GM15510 (cell line): ENCODE data around the gene VTN.

Experiments
- POLR2A ChIP-seq: IDR thresholded peaks from 3 replicates; pipeline ENCODE4 v1.6.1; 2011; ENCODE audit warnings: borderline replicate concordance; ENCODE audit not compliant: insufficient read length; ENCODE audit errors: extremely low read depth

Gene VTN, protein sequence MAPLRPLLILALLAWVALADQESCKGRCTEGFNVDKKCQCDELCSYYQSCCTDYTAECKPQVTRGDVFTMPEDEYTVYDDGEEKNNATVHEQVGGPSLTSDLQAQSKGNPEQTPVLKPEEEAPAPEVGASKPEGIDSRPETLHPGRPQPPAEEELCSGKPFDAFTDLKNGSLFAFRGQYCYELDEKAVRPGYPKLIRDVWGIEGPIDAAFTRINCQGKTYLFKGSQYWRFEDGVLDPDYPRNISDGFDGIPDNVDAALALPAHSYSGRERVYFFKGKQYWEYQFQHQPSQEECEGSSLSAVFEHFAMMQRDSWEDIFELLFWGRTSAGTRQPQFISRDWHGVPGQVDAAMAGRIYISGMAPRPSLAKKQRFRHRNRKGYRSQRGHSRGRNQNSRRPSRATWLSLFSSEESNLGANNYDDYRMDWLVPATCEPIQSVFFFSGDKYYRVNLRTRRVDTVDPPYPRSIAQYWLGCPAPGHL

DNA sequence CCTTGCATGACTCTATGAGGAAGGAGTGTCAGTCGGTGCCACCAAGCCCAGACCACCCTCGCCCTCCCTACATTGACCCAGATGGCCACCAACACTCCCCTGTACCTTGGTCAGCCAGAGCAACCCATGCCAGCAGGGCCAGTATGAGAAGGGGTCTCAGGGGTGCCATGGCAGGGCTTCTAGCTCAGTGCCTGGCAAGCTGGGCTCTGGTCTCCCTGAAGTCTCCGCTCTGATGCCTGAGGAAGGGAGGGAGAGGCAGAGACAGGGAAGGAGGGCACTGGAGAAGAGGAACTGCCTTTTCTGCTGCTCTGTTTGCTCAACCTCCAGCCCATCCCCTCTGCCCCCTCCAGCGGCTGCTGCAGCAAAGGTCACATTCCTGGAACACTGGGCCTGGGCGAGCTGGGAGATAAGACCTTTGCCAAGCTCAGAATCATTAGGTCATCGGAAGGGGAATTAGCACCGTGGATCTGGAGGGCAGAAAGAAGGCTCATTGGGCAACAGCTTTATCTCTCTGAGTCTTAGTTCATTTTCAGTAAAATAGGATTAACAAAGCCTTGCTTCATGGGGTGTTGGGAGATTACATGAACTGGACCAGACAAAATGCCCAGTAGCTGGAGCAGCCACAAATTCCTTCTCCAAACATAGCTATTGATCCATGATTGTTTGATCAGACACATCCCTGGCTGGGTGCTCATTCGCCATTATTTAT is at the start of gene VTN:
TSS of gene VTN (minus strand) at position 273 of the 709 bp plus-strand sequence. CDS start at position 169, 104 bp downstream.
- no peak for TF ChIP-seq POLR2A

DNA sequence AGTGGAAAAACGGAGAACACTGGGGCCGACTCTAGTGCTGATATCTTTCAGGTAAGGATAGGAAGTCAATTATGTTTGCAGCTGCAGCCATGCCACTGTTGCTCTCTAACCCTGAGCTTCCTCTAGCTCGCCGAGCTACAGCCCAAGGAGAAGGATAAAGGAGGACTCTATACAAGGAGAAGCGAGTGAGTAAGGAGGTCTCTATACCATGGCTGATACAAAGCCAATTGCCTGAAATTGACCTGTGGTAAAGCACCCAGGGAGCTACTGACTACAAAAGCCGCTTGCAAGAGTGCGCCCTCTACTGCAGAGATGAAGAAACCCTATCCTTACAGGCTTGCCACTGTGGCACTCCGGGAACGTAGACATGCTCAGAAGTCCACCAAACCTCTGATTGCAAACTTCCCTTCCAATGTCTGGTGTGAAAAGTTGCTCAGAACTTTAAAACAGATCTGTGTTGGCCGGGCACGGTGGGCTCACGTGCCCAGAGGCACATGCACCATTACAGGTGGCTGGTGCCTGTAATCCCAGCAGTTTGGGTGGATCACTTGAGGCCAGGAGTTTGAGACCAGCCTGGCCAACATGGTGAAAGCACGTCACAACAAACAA is 46.7 kb upstream of the VTN start:
- no peak for TF ChIP-seq POLR2A

DNA sequence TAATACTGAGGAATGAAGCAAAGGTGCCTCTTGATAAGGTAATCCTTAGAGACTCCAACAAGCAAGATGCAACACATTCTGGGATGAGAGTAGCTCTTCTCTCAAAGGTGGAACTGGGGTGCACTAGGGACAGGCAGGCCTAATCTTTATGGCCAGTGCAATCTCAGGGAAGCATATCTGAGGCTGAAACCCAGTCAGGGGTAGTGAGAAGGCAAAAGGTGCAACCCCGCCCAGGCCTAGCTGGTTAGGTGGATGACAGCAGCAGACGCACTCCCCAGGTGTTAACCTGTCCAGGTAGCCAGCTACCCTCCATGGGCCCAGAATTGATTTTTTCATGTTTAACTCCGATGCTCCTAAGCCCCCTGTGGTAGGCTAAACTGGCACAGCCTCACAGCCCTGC is 45.8 kb upstream of the VTN start:
- no peak for TF ChIP-seq POLR2A

DNA sequence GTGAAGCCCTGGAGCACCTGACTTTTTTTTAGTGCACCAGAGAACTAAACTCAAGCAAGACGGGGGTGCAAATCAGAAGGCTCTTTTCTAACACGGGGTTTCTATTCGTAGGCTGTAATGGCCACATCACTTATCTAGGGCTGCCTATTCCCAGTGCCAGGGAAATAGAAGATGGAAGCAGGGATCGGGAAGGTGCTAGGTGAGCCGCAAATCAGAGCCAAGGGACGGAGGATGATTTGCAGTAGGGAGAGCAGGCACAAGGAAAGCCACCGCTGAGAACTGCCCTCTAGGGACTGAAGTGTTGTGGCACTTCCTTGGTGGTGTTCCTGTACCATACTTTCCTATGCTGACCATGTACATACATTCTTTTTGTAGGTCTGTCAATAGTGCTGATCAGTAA is 43.7 kb upstream of the VTN start:
- no peak for TF ChIP-seq POLR2A

DNA sequence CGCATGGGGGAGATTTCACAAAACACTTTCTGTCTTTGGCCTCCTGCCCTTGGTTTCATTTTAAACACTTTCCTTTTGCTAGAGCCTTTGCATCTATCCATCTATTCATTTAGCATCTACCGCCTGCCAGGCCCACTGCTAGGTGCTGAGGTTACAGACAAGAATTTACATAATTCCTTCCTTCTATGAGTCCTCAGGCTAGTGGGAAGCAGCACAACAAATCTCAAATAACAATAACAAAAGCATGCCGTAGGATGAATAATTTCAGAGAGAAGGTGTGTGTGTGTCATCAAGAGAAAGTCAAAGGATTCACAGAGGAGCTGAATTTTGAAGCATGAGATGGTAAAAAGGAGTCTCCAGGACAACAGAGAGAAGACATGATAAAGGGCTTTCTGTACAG is 42.0 kb upstream of the VTN start:
- TF ChIP-seq POLR2A: no peak

DNA sequence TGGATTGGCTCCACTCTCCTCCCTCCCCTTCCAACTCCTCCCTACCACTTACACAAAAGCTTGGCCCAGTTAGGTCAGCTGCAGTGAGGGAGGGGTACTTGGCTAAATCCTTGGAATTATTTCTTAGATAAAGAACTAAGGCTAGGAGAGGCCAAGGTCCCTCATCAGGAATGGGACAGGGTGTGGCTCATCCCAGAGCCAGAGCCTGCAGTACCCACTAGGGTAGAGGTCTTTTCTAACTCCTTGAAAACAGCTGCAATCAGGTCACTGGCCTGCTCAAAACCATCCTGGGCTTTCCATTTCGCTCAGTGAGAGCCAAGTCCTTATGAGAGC is 37.8 kb upstream of the VTN start:
- no peak for TF ChIP-seq POLR2A

DNA sequence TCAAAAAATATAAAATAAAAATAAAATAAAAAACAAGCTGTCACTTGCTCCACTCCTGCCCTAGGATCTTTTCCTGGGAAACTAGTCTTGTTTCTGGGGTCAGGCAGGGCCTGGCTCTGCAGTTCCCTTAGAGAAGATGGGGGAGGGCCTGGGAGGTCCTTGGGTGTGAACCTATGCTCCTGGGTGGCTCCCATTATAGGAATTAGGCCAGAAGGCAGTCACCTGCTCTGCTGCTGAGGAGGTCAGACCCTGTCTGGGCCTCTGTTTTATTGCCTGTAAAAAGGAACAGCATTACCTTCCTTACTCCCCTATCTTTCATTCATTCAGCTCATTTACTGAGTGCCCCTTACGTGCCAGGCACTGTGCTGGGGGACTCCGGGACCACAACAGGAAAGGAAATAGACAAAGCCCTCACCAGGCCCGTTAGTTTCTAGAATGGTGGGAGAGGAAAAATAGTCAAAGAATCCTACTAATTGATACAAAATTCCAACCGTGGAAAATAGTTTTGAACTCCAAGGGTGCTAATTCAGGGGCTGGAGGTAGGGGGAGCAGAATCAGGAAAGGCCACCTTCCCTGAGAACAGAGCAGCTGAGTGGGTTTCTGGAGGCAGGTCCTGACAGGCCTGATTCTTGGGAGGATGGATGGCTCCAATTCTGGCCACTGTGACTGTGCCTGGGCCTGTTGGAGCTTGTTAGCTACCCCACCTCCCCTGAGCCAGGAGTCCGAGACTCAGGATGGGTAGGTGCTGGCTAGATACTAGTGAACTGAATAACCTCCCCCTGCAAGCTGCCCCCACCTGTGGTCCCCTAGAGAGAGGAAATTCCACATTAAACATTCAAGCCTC is 37.2 kb upstream of the VTN start:
- TF ChIP-seq POLR2A: no peak

DNA sequence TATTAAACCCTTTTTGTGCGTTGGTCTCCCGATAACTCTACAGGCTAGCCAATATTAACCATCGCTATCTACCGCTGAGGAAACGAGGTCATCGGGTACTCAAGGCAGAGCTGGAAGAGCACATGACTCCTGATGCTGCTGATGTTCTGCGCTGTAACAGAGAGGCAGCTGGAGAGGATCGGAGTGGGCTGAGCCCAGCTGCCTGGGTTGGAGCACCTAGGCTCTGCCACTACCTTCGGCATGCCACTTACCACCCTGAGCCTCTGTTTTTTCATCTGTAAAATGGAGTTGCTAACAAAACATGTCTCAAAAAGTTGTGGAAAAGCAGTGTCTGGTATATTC is 36.3 kb upstream of the VTN start:
- no peak for TF ChIP-seq POLR2A

DNA sequence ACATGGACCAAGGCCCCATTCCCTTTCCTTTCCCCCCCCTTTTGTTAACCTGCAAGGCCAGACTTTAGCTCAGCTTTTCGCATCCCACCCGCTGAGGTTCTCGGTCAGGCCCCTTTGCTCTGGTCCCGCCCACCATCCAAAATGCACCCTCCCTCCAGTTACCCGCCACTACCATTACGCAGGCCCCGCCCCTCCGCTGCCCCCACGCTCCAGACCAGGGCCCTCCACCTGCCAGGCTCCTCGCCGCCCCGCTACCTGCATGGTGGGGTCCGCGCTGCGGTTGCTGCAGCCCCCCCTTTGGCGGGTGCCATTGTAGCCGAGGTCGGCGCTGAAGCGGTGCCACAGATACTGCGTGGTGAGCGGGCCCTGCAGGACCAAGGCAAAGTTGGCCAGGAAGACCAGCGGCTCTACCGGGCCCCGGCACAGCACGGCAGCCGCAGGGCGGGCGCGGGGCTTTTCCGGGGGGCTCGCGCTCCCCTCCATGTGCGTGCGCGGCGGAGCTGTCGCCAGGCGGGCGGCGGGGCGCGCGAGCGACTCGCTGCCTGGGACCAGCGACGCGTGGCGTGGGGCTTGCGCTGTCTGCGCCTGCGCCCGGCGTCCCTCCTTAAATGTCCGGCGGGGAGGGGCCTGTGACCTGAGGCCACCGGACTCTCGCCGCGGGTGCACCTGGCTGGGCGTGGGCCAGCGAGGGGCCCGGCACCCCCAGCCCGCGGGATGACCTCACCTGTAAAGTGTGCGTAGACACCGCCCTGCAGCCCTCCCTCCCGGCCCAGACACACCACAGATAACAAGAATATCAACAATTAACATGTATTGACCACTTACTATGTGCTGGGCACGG is 35.7 kb upstream of the VTN start, which contains the start of gene SLC46A1:
TSS of gene SLC46A1 (minus strand) at position 581 of the 841 bp plus-strand sequence. CDS start at position 483, 98 bp downstream.
- TF ChIP-seq POLR2A: peak; percentile 51

DNA sequence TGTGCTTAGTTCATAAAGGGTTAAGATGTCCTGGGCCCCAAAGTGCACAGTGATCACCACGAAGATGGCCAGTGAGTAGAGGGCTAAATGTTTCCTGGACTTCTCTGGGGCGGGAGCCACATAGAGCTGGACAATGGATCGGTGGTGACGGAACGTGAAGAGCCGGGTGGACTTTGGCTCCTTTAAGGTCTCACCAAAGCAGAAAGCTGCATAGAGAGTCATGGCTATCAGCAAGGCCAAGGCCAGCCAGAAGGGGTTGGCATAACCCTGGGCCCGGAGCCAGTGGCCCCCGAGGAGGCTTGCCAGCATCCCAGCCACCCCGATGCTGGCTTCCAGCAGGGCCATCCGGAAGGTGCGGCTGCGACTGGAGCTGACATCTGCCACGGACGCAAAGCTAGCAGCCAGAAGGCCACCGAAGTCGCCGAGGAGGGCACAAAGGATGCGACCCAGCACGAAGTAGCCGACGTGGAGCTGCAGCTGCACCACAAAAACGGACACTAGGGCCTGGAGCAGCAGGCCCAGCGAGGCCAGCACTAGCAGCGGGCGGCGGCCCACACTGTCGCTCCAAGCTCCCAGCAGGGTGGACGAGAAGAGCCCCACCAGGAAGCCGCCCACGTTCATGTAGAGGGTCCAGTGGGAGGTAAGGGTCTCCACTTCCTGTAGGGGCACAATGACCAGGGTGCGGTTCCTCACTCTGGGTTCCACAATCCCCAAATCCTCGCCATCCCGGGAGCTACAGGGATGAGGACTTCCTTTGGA is 34.9 kb upstream of the VTN start:
- no peak for TF ChIP-seq POLR2A

DNA sequence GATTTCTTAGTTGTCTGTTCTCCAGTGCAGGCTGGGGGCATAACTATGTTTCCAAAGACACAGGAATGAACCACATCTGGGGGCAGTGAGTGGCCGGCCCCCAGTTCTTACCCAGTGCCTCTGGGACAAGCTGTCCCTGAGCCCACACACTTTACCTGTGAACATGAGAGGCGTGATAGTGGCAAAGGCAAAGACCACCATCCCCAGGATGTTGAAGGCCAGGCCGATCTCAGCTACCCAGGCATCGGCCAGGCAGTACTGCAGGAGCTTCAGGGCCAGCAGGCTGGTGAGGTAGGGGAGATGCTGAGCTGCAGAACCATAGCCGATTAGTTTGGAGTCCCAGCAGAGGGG is 34.3 kb upstream of the VTN start:
- TF ChIP-seq POLR2A: no peak

DNA sequence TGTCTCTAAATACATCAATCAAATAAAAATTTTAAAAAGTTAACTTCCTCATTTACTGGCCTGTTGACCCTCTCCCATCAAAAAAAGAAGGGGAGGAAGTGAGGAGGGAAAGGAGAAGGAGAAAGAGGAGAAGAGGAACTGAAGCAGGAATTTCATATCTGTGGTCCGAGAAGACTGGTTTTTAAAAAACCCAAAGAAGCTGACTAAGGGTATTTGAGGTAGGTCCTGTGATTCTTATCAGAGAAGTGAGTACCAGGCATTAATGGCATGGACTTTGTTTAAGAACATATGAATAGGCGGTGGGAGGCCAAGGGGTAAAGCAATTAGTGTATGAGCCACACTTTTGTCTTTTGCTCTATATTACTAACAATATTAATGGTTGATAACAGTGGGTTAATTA is 33.9 kb upstream of the VTN start:
- no peak for TF ChIP-seq POLR2A

DNA sequence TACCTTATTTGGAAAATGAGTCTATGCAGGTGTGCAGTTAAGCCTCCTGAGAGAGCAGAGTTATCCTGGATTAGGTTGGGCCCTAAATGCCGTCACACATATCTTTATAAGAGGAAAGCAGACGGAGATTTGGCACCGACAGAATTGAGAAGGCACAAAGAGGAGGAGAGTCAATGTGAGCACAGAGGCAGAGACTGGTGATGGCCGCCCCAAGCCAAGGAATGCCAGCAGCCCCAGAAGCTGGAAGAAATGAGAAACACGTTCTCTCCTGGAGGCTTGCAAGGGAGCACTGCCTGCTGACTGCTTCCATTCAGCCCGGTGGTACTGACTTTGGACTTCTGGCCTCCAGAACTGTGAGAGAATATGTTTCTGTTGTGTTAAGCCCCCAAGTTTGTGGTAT is 32.7 kb upstream of the VTN start:
- TF ChIP-seq POLR2A: no peak
